Measurements from ENCODE around the gene HOXB4. TPM values are rescaled to one million over a fixed set of nuclear protein-coding genes. Genes with fewer than 3 reads are reported as not detected.

HOXB4 gene
- total RNA-seq, 1 experiment from 2014 or later, result 0.21 TPM

GRCh38 chr17:48554412-48555257 is 23.5 kb downstream of the HOXB4 start:
- no peak for TF ChIP-seq CTCF (IDR thresholded peaks at IDR 0.05; ENCODE audit: unreplicated experiment)
- peaks cover 17% of the 10 kb centered on the region for H3K4me1 Mint-ChIP-seq (ENCODE audit: insufficient read depth, unreplicated experiment)
- DNase-seq (ENCODE audit: unreplicated experiment), result no peak
- peak overlapping the region; percentile 66 for H3K27ac Mint-ChIP-seq (ENCODE audit: low read depth, unreplicated experiment)
- intact Hi-C loops (cut with micrococcal nuclease), result no loop called here
- no peaks in the 10 kb centered on the region for H3K36me3 Mint-ChIP-seq (ENCODE audit: insufficient read depth, unreplicated experiment)
- CTCF ChIA-PET, result interaction anchor here (0.6 to 0.7 kb wide), 4 partner anchors 103 to 478 kb away, joined by 3 read pairs; no protein-coding TSS in a partner anchor
- no peaks in the 10 kb centered on the region for H3K9me3 Mint-ChIP-seq (ENCODE audit: unreplicated experiment)
- POLR2A ChIA-PET, result interaction anchor here (0.6 to 1.5 kb wide), 2 partner anchors 11 to 452 kb away, joined by 4 read pairs; no protein-coding TSS in a partner anchor
- no TSS peak for BruUV-seq (replicated peaks)
- peaks cover 13% of the 10 kb centered on the region for H3K27me3 Mint-ChIP-seq (ENCODE audit: insufficient read depth, unreplicated experiment)
- peak overlapping the region; percentile 58 for H3K4me3 Mint-ChIP-seq (ENCODE audit: unreplicated experiment)

- no peak overlapping the region for H3K4me3 Mint-ChIP-seq (ENCODE audit: unreplicated experiment)
- H3K9me3 Mint-ChIP-seq (ENCODE audit: unreplicated experiment), result no peaks in the 10 kb centered on the region
- no peak for TF ChIP-seq CTCF (IDR thresholded peaks at IDR 0.05; ENCODE audit: unreplicated experiment)
- H3K36me3 Mint-ChIP-seq (ENCODE audit: insufficient read depth, unreplicated experiment), result no peaks in the 10 kb centered on the region
- ChIA-PET CTCF (interaction anchor here (0.6 to 0.7 kb wide), 3 partner anchors 21 to 249 kb away, joined by 3 to 6 read pairs (median 3); no protein-coding TSS in a partner anchor), POLR2A (interaction anchor here (1.5 kb wide), 1 partner anchor 10 kb away, joined by 4 read pairs; no protein-coding TSS in a partner anchor)
- DNase-seq (ENCODE audit: unreplicated experiment), result no peak
- H3K4me1 Mint-ChIP-seq (ENCODE audit: insufficient read depth, unreplicated experiment), result peaks cover 17% of the 10 kb centered on the region
- no TSS peak for BruUV-seq (replicated peaks)
- peaks cover 9% of the 10 kb centered on the region for H3K27me3 Mint-ChIP-seq (ENCODE audit: insufficient read depth, unreplicated experiment)
- intact Hi-C loops (cut with micrococcal nuclease), result no loop called here
- H3K27ac Mint-ChIP-seq (ENCODE audit: low read depth, unreplicated experiment), result no peak overlapping the region
These were observed 24.3 kb downstream of the HOXB4 start for GRCh38 chr17:48553826-48554225.

- POLR2A ChIA-PET, result no interaction called here
- H3K36me3 Mint-ChIP-seq (ENCODE audit: insufficient read depth, unreplicated experiment), result no peaks in the 10 kb centered on the region
- H3K4me3 Mint-ChIP-seq (ENCODE audit: unreplicated experiment), result no peak overlapping the region
- no TSS peak for BruUV-seq (replicated peaks)
- no peaks in the 10 kb centered on the region for H3K9me3 Mint-ChIP-seq (ENCODE audit: unreplicated experiment)
- no peak for DNase-seq (ENCODE audit: unreplicated experiment)
- intact Hi-C loops (cut with micrococcal nuclease), result no loop called here
- no peak for TF ChIP-seq CTCF (IDR thresholded peaks at IDR 0.05; ENCODE audit: unreplicated experiment)
- CTCF ChIA-PET, result no interaction called here
- H3K4me1 Mint-ChIP-seq (ENCODE audit: insufficient read depth, unreplicated experiment), result peaks cover 17% of the 10 kb centered on the region
- no peak overlapping the region for H3K27ac Mint-ChIP-seq (ENCODE audit: low read depth, unreplicated experiment)
- peaks cover 2% of the 10 kb centered on the region for H3K27me3 Mint-ChIP-seq (ENCODE audit: insufficient read depth, unreplicated experiment)
These were observed 25.0 kb downstream of the HOXB4 start for GRCh38 chr17:48553190-48553547.

GRCh38 chr17:48552466-48553189 is 25.5 kb downstream of the HOXB4 start:
- no TSS peak for BruUV-seq (replicated peaks)
- TF ChIP-seq CTCF (IDR thresholded peaks at IDR 0.05; ENCODE audit: unreplicated experiment), result no peak
- DNase-seq (ENCODE audit: unreplicated experiment), result no peak
- no peaks in the 10 kb centered on the region for H3K27me3 Mint-ChIP-seq (ENCODE audit: insufficient read depth, unreplicated experiment)
- H3K27ac Mint-ChIP-seq (ENCODE audit: low read depth, unreplicated experiment), result no peak overlapping the region
- ChIA-PET POLR2A (no interaction called here), CTCF (no interaction called here)
- H3K9me3 Mint-ChIP-seq (ENCODE audit: unreplicated experiment), result no peaks in the 10 kb centered on the region
- H3K4me3 Mint-ChIP-seq (ENCODE audit: unreplicated experiment), result no peak overlapping the region
- intact Hi-C loops (cut with micrococcal nuclease), result no loop called here
- H3K36me3 Mint-ChIP-seq (ENCODE audit: insufficient read depth, unreplicated experiment), result no peaks in the 10 kb centered on the region
- H3K4me1 Mint-ChIP-seq (ENCODE audit: insufficient read depth, unreplicated experiment), result peaks cover 17% of the 10 kb centered on the region
